ENCODE data around the gene DNM3. TPM values are rescaled to one million over a fixed set of nuclear protein-coding genes. Genes with fewer than 3 reads are reported as not detected.
A peak's percentile ranks its signal among the peaks of the same experiment; 100 is the strongest.

Gene DNM3
- total RNA-seq, 1 experiment from 2014 or later = 2.7 TPM

DNA sequence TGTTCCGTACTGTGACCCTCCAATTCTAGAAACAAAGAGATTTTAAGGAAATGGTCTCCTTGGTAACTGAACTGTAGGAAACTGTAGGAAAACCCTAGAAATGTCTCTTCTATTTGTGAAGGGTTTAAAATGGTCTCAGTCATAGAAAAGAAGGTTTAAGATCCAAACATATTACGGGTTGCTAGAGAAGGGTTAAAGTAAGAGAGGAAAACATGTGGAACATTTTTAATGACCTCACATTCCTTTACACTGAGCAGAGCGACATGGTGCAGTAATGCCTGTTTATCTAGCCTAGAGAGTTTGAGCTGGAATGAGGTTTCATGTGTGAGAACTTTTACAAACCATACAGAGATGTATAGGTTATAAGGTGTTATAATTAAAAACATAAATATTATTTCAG is 542.2 kb downstream of the DNM3 start:
- no peak overlapping the region for H4K8ac ChIP-seq (replicated peaks; ENCODE audit: insufficient read length, low read depth, low read length)
- H2BK15ac ChIP-seq (ENCODE audit: low read depth, low read length) = no peak overlapping the region
- no peak overlapping the region for H3K4ac ChIP-seq (ENCODE audit: low read depth, low read length)
- no peak overlapping the region for H2BK20ac ChIP-seq (ENCODE audit: low read depth, low read length, poor library complexity, severe bottlenecking)
- no peak overlapping the region for H3K23ac ChIP-seq (ENCODE audit: insufficient read length, low read depth, low read length)
- no peaks in the 10 kb centered on the region for H3K23me2 ChIP-seq (ENCODE audit: insufficient read length, low read depth, low read length, poor library complexity, severe bottlenecking)
- Mint-ChIP-seq H3K27ac (peak overlapping the region in 2 of 3 experiments; percentile 37 to 49; a peak in 2 of 7 replicates), H3K36me3 (ENCODE audit: insufficient read depth in 1 of 3, low read depth in 3 of 3) (no peaks in the 10 kb centered on the region; a peak in 1 of 7 replicates), H3K4me1 (peaks cover 34 to 41% of the 10 kb centered on the region in 2 experiments), H3K27me3 (ENCODE audit: low read depth) (no peaks in the 10 kb centered on the region), H3K4me3 (no peak overlapping the region), H3K9me3 (no peaks in the 10 kb centered on the region)
- H3K4me1 ChIP-seq (ENCODE audit: insufficient read depth, low read length) = peaks cover 5% of the 10 kb centered on the region; the same call in 1 of the 2 replicates
- no CpG with 5 or more reads among the region's 3 CpGs for WGBS (ENCODE audit: extremely low coverage, insufficient read length, low lambda C conversion rate)
- no peaks in the 10 kb centered on the region for H3K79me2 ChIP-seq (ENCODE audit: insufficient read depth, low read length)
- no peak overlapping the region for H2BK5ac ChIP-seq (ENCODE audit: insufficient read length, low read length)
- H4K20me1 ChIP-seq (ENCODE audit: control insufficient read depth, insufficient read depth, insufficient read length) = no peaks in the 10 kb centered on the region
- no peak overlapping the region for H4K5ac ChIP-seq (ENCODE audit: insufficient read length, low read depth, low read length)
- no peak overlapping the region for H2AFZ ChIP-seq (ENCODE audit: low read length)
- no peak overlapping the region for H4K91ac ChIP-seq (ENCODE audit: insufficient read length, low read depth, low read length)
- no peak overlapping the region for H2AK5ac ChIP-seq (ENCODE audit: insufficient read length, low read length)
- H3K56ac ChIP-seq (ENCODE audit: insufficient read length, low read depth, low read length) = no peak overlapping the region
- no peaks in the 10 kb centered on the region for H3K27me3 ChIP-seq (ENCODE audit: insufficient read depth, low read length)
- TF ChIP-seq, protein P1, sequence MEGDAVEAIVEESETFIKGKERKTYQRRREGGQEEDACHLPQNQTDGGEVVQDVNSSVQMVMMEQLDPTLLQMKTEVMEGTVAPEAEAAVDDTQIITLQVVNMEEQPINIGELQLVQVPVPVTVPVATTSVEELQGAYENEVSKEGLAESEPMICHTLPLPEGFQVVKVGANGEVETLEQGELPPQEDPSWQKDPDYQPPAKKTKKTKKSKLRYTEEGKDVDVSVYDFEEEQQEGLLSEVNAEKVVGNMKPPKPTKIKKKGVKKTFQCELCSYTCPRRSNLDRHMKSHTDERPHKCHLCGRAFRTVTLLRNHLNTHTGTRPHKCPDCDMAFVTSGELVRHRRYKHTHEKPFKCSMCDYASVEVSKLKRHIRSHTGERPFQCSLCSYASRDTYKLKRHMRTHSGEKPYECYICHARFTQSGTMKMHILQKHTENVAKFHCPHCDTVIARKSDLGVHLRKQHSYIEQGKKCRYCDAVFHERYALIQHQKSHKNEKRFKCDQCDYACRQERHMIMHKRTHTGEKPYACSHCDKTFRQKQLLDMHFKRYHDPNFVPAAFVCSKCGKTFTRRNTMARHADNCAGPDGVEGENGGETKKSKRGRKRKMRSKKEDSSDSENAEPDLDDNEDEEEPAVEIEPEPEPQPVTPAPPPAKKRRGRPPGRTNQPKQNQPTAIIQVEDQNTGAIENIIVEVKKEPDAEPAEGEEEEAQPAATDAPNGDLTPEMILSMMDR (conservative IDR thresholded peaks at IDR 0.05) = no peak
- H3K9ac ChIP-seq (ENCODE audit: extremely low read depth, insufficient read length, low read length) = no peak overlapping the region
- H2BK120ac ChIP-seq (ENCODE audit: low read depth, low read length, poor library complexity, severe bottlenecking) = no peak overlapping the region
- no peaks in the 10 kb centered on the region for H3K9me3 ChIP-seq (ENCODE audit: control insufficient read depth, low read depth, low read length)
- H3K4me2 ChIP-seq (ENCODE audit: insufficient read depth, insufficient read length, low read length) = no peak overlapping the region
- no peak overlapping the region for H3K18ac ChIP-seq (ENCODE audit: insufficient read length, low read depth, low read length)
- no peaks in the 10 kb centered on the region for H3K79me1 ChIP-seq (ENCODE audit: insufficient read depth, low read depth, low read length, poor library complexity, severe bottlenecking)
- DNase-seq = no peak
- H3K14ac ChIP-seq (ENCODE audit: insufficient read depth, low read length) = no peak overlapping the region
- H3T11ph ChIP-seq (ENCODE audit: low read length) = no peak overlapping the region
- H3K27ac ChIP-seq (ENCODE audit: insufficient read length, low read depth, low read length) = no peak overlapping the region
- H2BK12ac ChIP-seq (ENCODE audit: insufficient read length, low read depth, low read length) = no peak overlapping the region
